ENCODE measurements around the gene IKZF3.
A peak's percentile ranks its signal among the peaks of the same experiment; 100 is the strongest.

IKZF3 gene

DNA sequence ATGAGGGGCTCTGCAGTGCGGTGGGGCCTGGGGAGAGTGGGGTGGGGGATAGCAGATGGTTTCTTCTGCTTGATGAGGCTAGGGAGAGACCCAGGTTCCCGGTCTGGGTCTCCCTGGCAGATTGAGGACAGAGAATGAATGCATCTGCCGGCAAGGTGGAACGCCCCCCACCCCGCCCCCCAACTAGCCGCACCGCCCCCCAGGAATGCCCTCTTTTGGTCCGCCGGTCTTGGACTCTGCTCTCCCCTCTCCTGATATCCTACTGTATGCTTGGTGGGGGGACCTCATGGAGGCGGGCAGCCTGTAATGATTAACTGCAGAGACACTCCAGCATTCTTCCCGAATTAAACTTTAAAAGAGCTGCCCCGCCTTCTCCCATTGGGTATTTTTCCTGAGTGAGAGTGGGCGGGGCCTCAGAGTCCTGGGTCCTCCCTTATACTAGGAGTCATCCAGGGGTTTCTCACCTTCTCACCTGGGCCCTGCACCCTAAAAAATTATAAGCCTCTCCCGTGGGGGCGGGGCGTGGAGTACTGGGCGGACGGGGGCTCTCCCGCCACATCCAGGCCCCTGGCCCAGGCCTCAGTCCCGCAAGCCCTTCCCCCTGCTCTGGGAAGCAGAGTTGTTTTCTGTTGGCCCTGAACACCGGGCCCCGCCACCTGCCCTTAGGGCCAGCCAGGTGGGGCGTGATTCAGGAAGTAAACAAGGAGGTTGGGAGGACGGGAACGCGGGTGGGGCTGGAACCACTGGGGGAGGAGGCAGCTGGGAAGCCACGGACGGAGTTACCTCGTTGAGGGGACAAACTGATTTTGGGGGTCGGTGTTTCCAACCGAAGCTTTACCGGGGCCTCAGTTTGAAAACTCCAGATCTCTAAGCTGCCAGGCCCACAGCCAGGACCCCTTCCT, 124.9 kb downstream of the IKZF3 start:
- peak overlapping the region; percentile 91 for H2AFZ ChIP-seq (ENCODE audit: low read length)
- H3K18ac ChIP-seq (ENCODE audit: low read length): peak overlapping the region; percentile 91
- H2BK120ac ChIP-seq (ENCODE audit: low read depth, low read length): peak overlapping the region; percentile 75
- no peak overlapping the region for H3K23ac ChIP-seq (ENCODE audit: low read depth, low read length, poor library complexity)
- no peaks in the 10 kb centered on the region for H3K79me1 ChIP-seq (ENCODE audit: low read depth, low read length)
- peaks cover 14 to 20% of the 10 kb centered on the region in 2 donors for H3K4me1 ChIP-seq (ENCODE audit: control insufficient read depth in 2 of 2, insufficient read depth in 1 of 2, low read depth in 1 of 2, low read length in 2 of 2)
- H4K91ac ChIP-seq (ENCODE audit: low read depth, low read length, poor library complexity): peak overlapping the region; percentile 99
- no peak overlapping the region for H3K4ac ChIP-seq (ENCODE audit: low read length)
- H3K9me3 ChIP-seq (replicated peaks in 1 of 2; ENCODE audit: control insufficient read depth in 2 of 2, insufficient read depth in 1 of 2, low read depth in 1 of 2, low read length in 2 of 2): no peaks in the 10 kb centered on the region
- no peak overlapping the region for H2BK12ac ChIP-seq (ENCODE audit: low read length)
- peaks cover 0 to 88% (median 26%) of the 10 kb centered on the region in 3 experiments for H3K27me3 ChIP-seq (ENCODE audit: control insufficient read depth in 3 of 3, insufficient read depth in 3 of 3, low read depth in 1 of 3, low read length in 3 of 3)
- H3K36me3 ChIP-seq (replicated peaks in 1 of 2; ENCODE audit: control insufficient read depth in 2 of 2, insufficient read depth in 2 of 2, low read length in 2 of 2): no peaks in the 10 kb centered on the region
- H3K4me3 ChIP-seq (ENCODE audit: low read length in 2 of 2): peak overlapping the region in 1 of 2 donors; percentile 76
- peak overlapping the region; percentile 69 for H2BK15ac ChIP-seq (ENCODE audit: low read length)
- H4K8ac ChIP-seq (ENCODE audit: low read depth, low read length): no peak overlapping the region
- H3K27ac ChIP-seq (replicated peaks; ENCODE audit: low read length): no peak overlapping the region
- no CpG with 5 or more reads among the region's 32 CpGs for WGBS, 2 donors (ENCODE audit: extremely low coverage in 2 of 2, insufficient read length in 2 of 2, insufficient replicate concordance in 1 of 2)
- no peak for DNase-seq (ENCODE audit: low spot score)
- H2BK5ac ChIP-seq (ENCODE audit: low read length): peak overlapping the region; percentile 19
- peak overlapping the region; percentile 95 for H2AK5ac ChIP-seq (ENCODE audit: low read depth, low read length)
- peak overlapping the region; percentile 75 for H3K14ac ChIP-seq (ENCODE audit: low read length)
- peak overlapping the region; percentile 56 for H3K9ac ChIP-seq (ENCODE audit: low read depth, low read length, poor library complexity)
- H3K4me2 ChIP-seq (ENCODE audit: insufficient read depth, low read length, poor library complexity, severe bottlenecking): peak overlapping the region; percentile 94

DNA sequence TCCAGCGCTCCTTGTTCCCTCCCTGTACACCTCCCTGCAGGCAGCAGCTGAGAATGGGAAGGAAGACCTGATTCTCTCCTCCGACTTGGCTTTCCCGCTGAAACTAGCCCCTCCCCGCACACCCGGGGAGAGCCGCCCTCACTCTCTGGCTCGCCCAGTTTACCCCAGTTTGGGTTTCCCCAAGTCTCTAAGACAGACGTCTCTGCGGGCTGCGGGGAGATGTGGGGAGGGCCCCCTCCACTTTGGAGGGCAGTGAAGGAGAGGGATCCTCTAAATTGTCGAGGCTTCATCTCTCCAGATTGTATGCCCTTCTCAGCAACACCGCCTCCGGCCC, 125.6 kb downstream of the IKZF3 start:
- peak overlapping the region; percentile 3 for H3K18ac ChIP-seq (ENCODE audit: low read length)

DNA sequence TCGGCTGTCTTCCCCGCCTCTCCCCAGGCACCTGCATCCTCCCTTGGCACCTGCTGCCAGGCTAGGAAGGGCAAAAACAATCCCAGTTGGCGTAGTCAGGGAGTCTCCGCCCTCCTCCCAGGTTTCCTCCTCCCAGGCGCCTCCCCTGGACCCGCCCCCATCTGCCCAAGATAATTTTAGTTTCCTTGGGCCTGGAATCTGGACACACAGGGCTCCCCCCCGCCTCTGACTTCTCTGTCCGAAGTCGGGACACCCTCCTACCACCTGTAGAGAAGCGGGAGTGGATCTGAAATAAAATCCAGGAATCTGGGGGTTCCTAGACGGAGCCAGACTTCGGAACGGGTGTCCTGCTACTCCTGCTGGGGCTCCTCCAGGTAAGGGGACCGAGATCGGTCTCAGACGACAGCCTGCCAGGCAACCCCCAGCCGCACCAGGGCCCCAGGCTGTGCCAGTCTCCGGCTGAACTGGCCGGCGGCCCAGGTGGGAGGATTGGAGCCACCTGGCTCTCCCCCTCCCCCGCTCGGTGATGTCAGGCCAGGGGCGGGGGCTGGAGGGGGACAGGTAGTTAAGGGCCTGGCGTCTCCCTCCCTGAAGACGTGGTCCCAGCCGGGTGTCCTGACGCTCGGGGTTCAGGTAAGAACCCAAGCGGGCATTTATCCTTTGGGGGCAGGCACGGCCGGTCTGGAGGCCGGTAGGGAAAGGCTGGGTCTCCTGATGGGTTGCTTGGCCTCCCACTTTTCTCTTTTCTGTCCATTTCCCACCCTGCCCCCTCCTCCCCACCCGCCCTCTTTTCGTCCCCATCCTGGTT, 126.1 kb downstream of the IKZF3 start, which contains the start of gene GRB7:
Gene GRB7, plus strand, starts transcription at position 179 of the 808 bp plus-strand sequence. CDS start 4,364 bp downstream, outside the sequence.
- peak within 1 kb of the TSS; percentile 63 for H2BK15ac ChIP-seq (ENCODE audit: low read length)
- H2BK5ac ChIP-seq (ENCODE audit: low read length): no peak within 1 kb of the TSS
- no peak within 1 kb of the TSS for H4K8ac ChIP-seq (ENCODE audit: low read depth, low read length)
- no peaks in the 10 kb centered on the region for H3K36me3 ChIP-seq (replicated peaks in 1 of 2; ENCODE audit: control insufficient read depth in 2 of 2, insufficient read depth in 2 of 2, low read length in 2 of 2)
- no peak within 1 kb of the TSS for H3K4ac ChIP-seq (ENCODE audit: low read length)
- H3K18ac ChIP-seq (ENCODE audit: low read length): peak within 1 kb of the TSS; percentile 53
- H3K9me3 ChIP-seq (replicated peaks in 1 of 2; ENCODE audit: control insufficient read depth in 2 of 2, insufficient read depth in 1 of 2, low read depth in 1 of 2, low read length in 2 of 2): no peaks in the 10 kb centered on the region
- peak within 1 kb of the TSS; percentile 94 for H3K4me2 ChIP-seq (ENCODE audit: insufficient read depth, low read length, poor library complexity, severe bottlenecking)
- peaks cover 0 to 75% (median 26%) of the 10 kb centered on the region in 3 experiments for H3K27me3 ChIP-seq (ENCODE audit: control insufficient read depth in 3 of 3, insufficient read depth in 3 of 3, low read depth in 1 of 3, low read length in 3 of 3)
- H3K23ac ChIP-seq (ENCODE audit: low read depth, low read length, poor library complexity): peak within 1 kb of the TSS; percentile 81
- peak within 1 kb of the TSS; percentile 7 for H3K9ac ChIP-seq (ENCODE audit: low read depth, low read length, poor library complexity)
- H3K14ac ChIP-seq (ENCODE audit: low read length): no peak within 1 kb of the TSS
- no peak within 1 kb of the TSS for H2BK12ac ChIP-seq (ENCODE audit: low read length)
- peaks cover 14 to 20% of the 10 kb centered on the region in 2 donors for H3K4me1 ChIP-seq (ENCODE audit: control insufficient read depth in 2 of 2, insufficient read depth in 1 of 2, low read depth in 1 of 2, low read length in 2 of 2)
- H2BK120ac ChIP-seq (ENCODE audit: low read depth, low read length): peak within 1 kb of the TSS; percentile 9
- DNase-seq (ENCODE audit: low spot score): no peak
- H3K4me3 ChIP-seq (ENCODE audit: low read length in 2 of 2): peak within 1 kb of the TSS in 1 of 2 donors; percentile 76
- no CpG with 5 or more reads among the region's 34 CpGs for WGBS, 2 donors (ENCODE audit: extremely low coverage in 2 of 2, insufficient read length in 2 of 2, insufficient replicate concordance in 1 of 2)
- peak within 1 kb of the TSS; percentile 91 for H2AFZ ChIP-seq (ENCODE audit: low read length)
- no peak within 1 kb of the TSS for H3K27ac ChIP-seq (replicated peaks; ENCODE audit: low read length)
- no peak within 1 kb of the TSS for H4K91ac ChIP-seq (ENCODE audit: low read depth, low read length, poor library complexity)
- H3K79me1 ChIP-seq (ENCODE audit: low read depth, low read length): no peaks in the 10 kb centered on the region
- peak within 1 kb of the TSS; percentile 73 for H2AK5ac ChIP-seq (ENCODE audit: low read depth, low read length)

More for the DNA sequence above, 125.6 kb downstream of the IKZF3 start:
- H3K9ac ChIP-seq (ENCODE audit: low read depth, low read length, poor library complexity): no peak overlapping the region
- H2BK12ac ChIP-seq (ENCODE audit: low read length): no peak overlapping the region
- H4K8ac ChIP-seq (ENCODE audit: low read depth, low read length): no peak overlapping the region
- no peak overlapping the region for H4K91ac ChIP-seq (ENCODE audit: low read depth, low read length, poor library complexity)
- no peak overlapping the region for H3K23ac ChIP-seq (ENCODE audit: low read depth, low read length, poor library complexity)
- no CpG with 5 or more reads among the region's 13 CpGs for WGBS, 2 donors (ENCODE audit: extremely low coverage in 2 of 2, insufficient read length in 2 of 2, insufficient replicate concordance in 1 of 2)
- H2BK120ac ChIP-seq (ENCODE audit: low read depth, low read length): no peak overlapping the region
- no peak overlapping the region for H2BK5ac ChIP-seq (ENCODE audit: low read length)
- no peak for DNase-seq (ENCODE audit: low spot score)
- no peaks in the 10 kb centered on the region for H3K36me3 ChIP-seq (replicated peaks in 1 of 2; ENCODE audit: control insufficient read depth in 2 of 2, insufficient read depth in 2 of 2, low read length in 2 of 2)
- peak overlapping the region; percentile 94 for H3K4me2 ChIP-seq (ENCODE audit: insufficient read depth, low read length, poor library complexity, severe bottlenecking)
- no peak overlapping the region for H3K27ac ChIP-seq (replicated peaks; ENCODE audit: low read length)
- H3K4me3 ChIP-seq (ENCODE audit: low read length in 2 of 2): peak overlapping the region in 1 of 2 donors; percentile 76
- H3K4me1 ChIP-seq (ENCODE audit: control insufficient read depth in 2 of 2, insufficient read depth in 1 of 2, low read depth in 1 of 2, low read length in 2 of 2): peaks cover 14 to 20% of the 10 kb centered on the region in 2 donors
- H3K9me3 ChIP-seq (replicated peaks in 1 of 2; ENCODE audit: control insufficient read depth in 2 of 2, insufficient read depth in 1 of 2, low read depth in 1 of 2, low read length in 2 of 2): no peaks in the 10 kb centered on the region
- H2BK15ac ChIP-seq (ENCODE audit: low read length): no peak overlapping the region
- peak overlapping the region; percentile 91 for H2AFZ ChIP-seq (ENCODE audit: low read length)
- H3K79me1 ChIP-seq (ENCODE audit: low read depth, low read length): no peaks in the 10 kb centered on the region
- no peak overlapping the region for H2AK5ac ChIP-seq (ENCODE audit: low read depth, low read length)
- peaks cover 0 to 81% (median 26%) of the 10 kb centered on the region in 3 experiments for H3K27me3 ChIP-seq (ENCODE audit: control insufficient read depth in 3 of 3, insufficient read depth in 3 of 3, low read depth in 1 of 3, low read length in 3 of 3)
- H3K14ac ChIP-seq (ENCODE audit: low read length): no peak overlapping the region
- no peak overlapping the region for H3K4ac ChIP-seq (ENCODE audit: low read length)
